NCI-H1694 treated with DMSO at 0.1 percent for 48 hours (cell line): ENCODE results near the gene KHDC1L.
"Not testable (repeated sequence)": the region's sequence is repeated elsewhere in the genome, so short reads cannot be mapped to it uniquely, and the experiment has no call there.

ENCODE experiments used
- DNase-seq: peaks from one replicate; lab custom pipeline; 2025; lab: John Stamatoyannopoulos, UW

The KHDC1L gene

DNA sequence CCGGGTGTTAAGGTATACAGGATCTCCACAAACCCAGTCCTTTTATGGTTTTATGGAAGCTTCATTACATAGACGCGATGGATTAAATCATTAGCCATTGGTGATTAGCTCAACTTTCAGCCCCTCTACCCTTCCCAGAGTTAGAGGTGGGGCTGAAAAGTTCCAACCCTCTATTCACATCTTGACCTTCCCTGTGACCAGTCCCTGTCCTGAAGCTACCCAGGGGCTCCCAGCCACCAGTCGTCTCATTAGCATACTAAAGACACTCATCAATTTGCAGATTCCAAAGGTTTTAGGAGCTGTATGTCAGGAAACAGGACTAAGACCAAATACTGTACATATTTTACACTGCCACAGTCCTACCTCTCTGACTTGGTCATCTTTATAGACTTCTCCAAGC, 21.0 kb downstream of the KHDC1L start:
- no peak for DNase-seq

- DNase-seq: no peak
Observed at GRCh38 chr6:73203098-73203497, 22.2 kb downstream of the KHDC1L start.

- DNase-seq: no peak
Observed at GRCh38 chr6:73200735-73201134, 24.6 kb downstream of the KHDC1L start.

DNA sequence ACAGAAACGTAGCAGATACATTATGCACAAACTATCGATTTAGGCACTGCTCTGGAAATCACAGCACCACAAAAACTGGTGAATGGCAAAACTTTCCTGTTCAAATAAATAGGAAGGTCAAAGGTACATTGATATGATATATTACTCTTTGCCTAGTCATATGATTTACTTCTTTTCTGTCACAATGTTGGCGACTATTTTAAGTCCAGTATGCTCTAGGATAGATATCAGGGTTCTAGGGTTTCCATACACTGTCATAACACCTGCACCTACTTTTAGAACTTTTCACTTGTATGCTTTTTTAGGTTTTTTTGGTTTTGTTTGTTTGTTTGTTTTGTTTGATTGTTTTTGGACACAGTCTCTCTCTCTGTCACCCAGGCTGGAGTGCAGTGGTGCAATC, 25.0 kb downstream of the KHDC1L start:
- DNase-seq: no peak

DNA sequence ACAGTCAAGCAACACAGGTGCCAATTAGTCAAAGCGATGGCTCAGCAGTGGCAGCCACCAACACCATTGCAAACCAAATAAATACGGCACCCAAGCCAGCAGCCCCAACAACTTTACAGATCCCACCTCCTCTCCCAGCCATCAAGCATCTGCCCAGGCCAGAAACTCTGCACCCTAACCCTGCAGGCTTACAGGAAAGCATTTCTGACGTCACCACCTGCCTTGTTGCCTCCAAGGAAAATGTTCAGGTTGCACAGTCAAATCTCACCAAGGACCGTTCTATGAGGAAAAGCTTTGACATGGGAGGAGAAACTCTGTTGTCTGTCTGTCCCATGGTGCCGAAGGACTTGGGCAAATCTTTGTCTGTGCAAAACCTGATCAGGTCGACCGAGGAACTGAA, 30.6 kb downstream of the KHDC1L start:
- DNase-seq: no peak

GRCh38 chr6:73193302-73193701, 32.0 kb downstream of the KHDC1L start:
- DNase-seq: not testable (repeated sequence)

DNA sequence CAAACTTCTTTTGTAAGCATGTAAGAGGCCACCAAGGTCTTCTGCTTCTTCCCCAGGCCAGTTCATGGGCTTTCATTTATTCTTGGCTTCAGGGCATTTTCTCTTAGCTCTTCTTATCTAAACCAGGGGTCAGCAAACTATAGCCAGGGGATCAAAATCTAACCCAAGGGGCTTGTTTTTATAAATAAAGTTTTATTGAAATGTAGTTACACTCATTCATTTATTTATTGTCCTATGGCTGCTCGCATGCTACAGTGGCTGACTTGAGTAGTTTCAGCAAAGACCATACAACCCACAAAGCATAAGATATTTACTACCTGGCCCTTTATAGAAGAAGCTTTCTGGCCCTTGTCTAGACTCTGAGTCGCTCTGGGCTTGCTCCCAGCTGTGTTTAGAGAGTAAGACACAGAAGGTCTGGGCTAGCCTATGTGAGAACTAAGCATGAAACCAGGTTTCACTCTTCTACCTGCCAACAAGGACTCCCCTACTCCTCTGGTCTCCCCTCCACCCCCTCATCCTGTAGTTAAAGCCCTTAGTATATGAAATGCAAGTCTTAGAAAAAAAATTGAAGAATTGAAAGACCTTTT, 43.2 kb downstream of the KHDC1L start:
- DNase-seq: no peak

DNA sequence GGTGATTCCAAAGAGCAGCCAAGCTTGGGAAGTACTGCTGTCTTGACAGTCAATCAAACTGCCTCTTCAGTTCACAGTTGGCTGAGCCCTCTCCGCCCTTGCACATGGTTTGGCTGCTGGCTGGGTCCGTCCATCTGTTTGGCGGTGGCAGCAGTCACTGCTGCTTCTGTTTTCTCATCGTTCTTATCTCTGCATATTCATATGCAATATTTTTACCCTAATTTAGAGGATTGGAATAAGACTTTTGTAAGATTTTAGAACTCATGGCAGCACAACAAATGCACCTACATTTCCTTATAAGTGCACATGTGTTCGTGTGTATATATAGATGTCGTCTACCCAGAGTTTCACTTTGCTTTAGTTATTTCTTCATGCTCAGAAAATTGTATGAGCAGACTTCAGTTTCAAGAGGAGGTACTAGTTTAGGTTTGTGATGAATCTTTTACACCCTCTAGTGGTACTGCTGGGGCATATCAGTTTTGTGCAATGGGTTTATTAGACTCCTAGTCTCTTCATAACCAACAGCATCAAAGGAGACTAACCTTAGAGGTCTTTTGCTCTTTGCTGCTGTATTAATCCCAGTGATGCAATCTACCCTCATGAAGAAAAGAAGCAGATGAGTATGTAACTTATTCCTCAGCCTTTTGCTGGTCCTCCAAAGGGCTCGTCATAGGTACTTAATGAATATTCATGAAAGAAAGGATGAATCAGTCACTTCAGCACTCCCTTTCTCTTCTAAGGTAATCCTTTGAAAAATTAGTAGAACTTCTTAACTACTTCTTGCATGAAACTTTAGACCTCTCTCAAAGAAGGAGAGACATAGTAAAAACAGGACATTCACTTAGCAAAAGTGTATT, 44.3 kb downstream of the KHDC1L start:
- DNase-seq: peak; percentile 95

GRCh38 chr6:73180076-73180738, 45.1 kb downstream of the KHDC1L start:
- DNase-seq: no peak

GRCh38 chr6:73177221-73177944, 47.9 kb downstream of the KHDC1L start:
- DNase-seq: no peak

DNA sequence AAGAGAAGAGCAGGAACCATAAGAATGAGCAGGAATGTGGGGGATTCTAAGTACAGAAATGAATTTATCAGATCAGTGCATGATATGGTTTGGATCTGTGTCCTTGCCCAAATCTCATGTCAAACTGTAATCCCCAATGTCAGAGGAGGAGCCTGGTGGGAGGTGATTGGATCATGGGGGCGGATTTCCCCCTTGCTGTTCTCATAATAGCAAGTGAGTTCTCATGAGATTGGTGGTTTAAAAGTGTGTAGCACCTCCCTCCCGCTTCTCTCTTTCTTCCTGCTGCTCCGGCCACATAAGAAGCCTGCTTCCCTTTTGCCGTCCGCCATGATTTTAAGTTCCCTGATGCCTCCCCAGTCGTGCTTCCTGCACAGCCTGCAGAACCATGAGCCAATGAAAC, 49.2 kb downstream of the KHDC1L start:
- DNase-seq: no peak

GRCh38 chr6:73174646-73175045, 50.6 kb downstream of the KHDC1L start:
- DNase-seq: no peak
